HepG2 (cell line): ENCODE data around the gene MT1A. TPM values are rescaled to one million over a fixed set of nuclear protein-coding genes. Genes with fewer than 3 reads are reported as not detected.

Source experiments
- DNMT1 ChIP-seq: sonication (generic); formaldehyde crosslinking; IDR thresholded peaks from 2 replicates; pipeline ENCODE4 v1.5.1; 2020; ENCODE audit warnings: mild to moderate bottlenecking, missing genetic modification reagents
- HHEX ChIP-seq: IDR thresholded peaks from 2 replicates; pipeline ENCODE4 v1.6.1; 2016; ENCODE audit warnings: control low read depth
- HNRNPUL1 ChIP-seq: fragments of 200-400 bp; formaldehyde crosslinking; IDR thresholded peaks from 2 replicates; pipeline ENCODE4 v1.6.1; 2017; ENCODE audit warnings: low read depth, mild to moderate bottlenecking, low read length, moderate library complexity
- MBD4 ChIP-seq: IDR thresholded peaks from 2 replicates; pipeline ENCODE4 v1.6.1; 2012; ENCODE audit warnings: low read length, inconsistent platforms, borderline replicate concordance
- REL ChIP-seq: sonication (generic); formaldehyde crosslinking; conservative IDR thresholded peaks from 2 replicates; pipeline ENCODE4 v1.8.0; 2022; ENCODE audit warnings: mild to moderate bottlenecking, missing genetic modification reagents, moderate library complexity
- RXRB ChIP-seq: IDR thresholded peaks from 2 replicates; pipeline ENCODE4 v1.6.1; 2016; ENCODE audit warnings: borderline replicate concordance, missing genetic modification reagents, missing compliant biosample characterization
- SKI ChIP-seq: fragments of 450-650 bp; IDR thresholded peaks from one replicate; pipeline ENCODE4 v1.6.1; 2018; ENCODE audit warnings: mild to moderate bottlenecking; ENCODE audit not compliant: partially characterized antibody
- TIGD3 ChIP-seq: sonication (generic); formaldehyde crosslinking; IDR thresholded peaks from 2 replicates; pipeline ENCODE4 v1.5.1; 2020; ENCODE audit warnings: mild to moderate bottlenecking, missing genetic modification reagents, borderline replicate concordance
- YEATS4 ChIP-seq: sonication (generic); formaldehyde crosslinking; IDR thresholded peaks from 2 replicates; pipeline ENCODE4 v1.4.0; 2020; ENCODE audit warnings: missing genetic modification reagents, borderline replicate concordance
- ZMYM3 ChIP-seq: sonication (generic); formaldehyde crosslinking; IDR thresholded peaks from 2 replicates; pipeline ENCODE4 v1.5.1; 2020; ENCODE audit warnings: mild to moderate bottlenecking, missing genetic modification reagents
- ZNF253 ChIP-seq: sonication (generic); formaldehyde crosslinking; IDR thresholded peaks from 2 replicates; pipeline ENCODE4 v1.8.0; 2022; ENCODE audit warnings: mild to moderate bottlenecking, missing genetic modification reagents, borderline replicate concordance
- ZNF343 ChIP-seq: sonication (generic); formaldehyde crosslinking; IDR thresholded peaks from 2 replicates; pipeline ENCODE4 v1.4.0; 2020; ENCODE audit warnings: mild to moderate bottlenecking, missing genetic modification reagents
- ZNF546 ChIP-seq: sonication (generic); formaldehyde crosslinking; conservative IDR thresholded peaks from 2 replicates; pipeline ENCODE4 v1.8.1; 2023; ENCODE audit warnings: mild to moderate bottlenecking, missing genetic modification reagents
- ZNF616 ChIP-seq: sonication (generic); formaldehyde crosslinking; IDR thresholded peaks from 2 replicates; pipeline ENCODE4 v1.5.0; 2020; ENCODE audit warnings: low read depth, mild to moderate bottlenecking, missing genetic modification reagents
- ZNF83 ChIP-seq: sonication (generic); formaldehyde crosslinking; IDR thresholded peaks from 2 replicates; pipeline ENCODE4 v1.4.0; 2020; ENCODE audit warnings: missing genetic modification reagents, mild to moderate bottlenecking, borderline replicate concordance
- polyA plus RNA-seq, 8 experiments: library from polyadenylated mRNA; depleted of rRNA in 3 of 8; stranded (reverse) in 7 of 8; unstranded in 1 of 8; fragments of >200 nt; fragmentation: Illumina TruSeq in 4 of 8; extraction: Trizol in 4 of 8; gene quantifications; 2 replicates each; pipeline versions ENCODE4 v1.2.1 to v1.2.3, GENCODE V29; 2011 to 2016; ENCODE audit warnings: low read depth in 4 of 8, missing spikeins in 1 of 8, mixed read lengths in 1 of 8; ENCODE audit not compliant: insufficient read depth in 1 of 8
- total RNA-seq, 5 experiments: library from RNA; depleted of rRNA; stranded (reverse); fragments of >200 nt; fragmentation: Illumina TruSeq; extraction: Trizol; gene quantifications; 2 replicates each; pipeline ENCODE4 v1.2.3, GENCODE V29; 2016; ENCODE audit warnings: low read depth in 1 of 5
- TF ChIP-seq, protein P1 (sequence below): sonication (generic); formaldehyde crosslinking; IDR thresholded peaks from 2 replicates; pipeline ENCODE4 v1.5.0; 2020; ENCODE audit warnings: missing genetic modification reagents
- TF ChIP-seq, protein P2 (sequence below): sonication (generic); formaldehyde crosslinking; IDR thresholded peaks from 2 replicates; pipeline ENCODE4 v1.5.0; 2020; ENCODE audit warnings: mild to moderate bottlenecking, missing genetic modification reagents, borderline replicate concordance
- TF ChIP-seq, protein P3 (sequence below): sonication (generic); formaldehyde crosslinking; IDR thresholded peaks from 2 replicates; pipeline ENCODE4 v1.4.0; 2020; ENCODE audit warnings: missing genetic modification reagents, borderline replicate concordance

Gene MT1A
- total and polyA plus RNA-seq, 2 of the 13 experiments (the other 11 are each of a cell fraction or from before 2014, with no cell fraction given), result 8.3 to 10.4 TPM

GRCh38 chr16:56606476-56607108 lies 31.9 kb upstream of the MT1A start (continued):
- TF ChIP-seq, protein P1, sequence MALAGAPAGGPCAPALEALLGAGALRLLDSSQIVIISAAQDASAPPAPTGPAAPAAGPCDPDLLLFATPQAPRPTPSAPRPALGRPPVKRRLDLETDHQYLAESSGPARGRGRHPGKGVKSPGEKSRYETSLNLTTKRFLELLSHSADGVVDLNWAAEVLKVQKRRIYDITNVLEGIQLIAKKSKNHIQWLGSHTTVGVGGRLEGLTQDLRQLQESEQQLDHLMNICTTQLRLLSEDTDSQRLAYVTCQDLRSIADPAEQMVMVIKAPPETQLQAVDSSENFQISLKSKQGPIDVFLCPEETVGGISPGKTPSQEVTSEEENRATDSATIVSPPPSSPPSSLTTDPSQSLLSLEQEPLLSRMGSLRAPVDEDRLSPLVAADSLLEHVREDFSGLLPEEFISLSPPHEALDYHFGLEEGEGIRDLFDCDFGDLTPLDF (CRISPR knock-in tag), result no peak
- TF ChIP-seq ZNF546 (CRISPR knock-in tag) (no peak), REL (CRISPR knock-in tag) (no peak), MBD4 (no peak; the same call in 1 of the 2 replicates), DNMT1 (CRISPR knock-in tag) (no peak), HHEX (CRISPR knock-in tag) (peak; percentile 55), HNRNPUL1 (no peak), ZMYM3 (CRISPR knock-in tag) (no peak; the same call in 1 of the 2 replicates), YEATS4 (CRISPR knock-in tag) (no peak), ZNF616 (CRISPR knock-in tag) (peak; percentile 10; the same call in 1 of the 2 replicates), ZNF343 (CRISPR knock-in tag) (0 out of 2 replicates have a peak, but pooled peaks have one; percentile 2), RXRB (CRISPR knock-in tag) (peak; percentile 73), ZNF253 (no peak), SKI (peak; percentile 75), TIGD3 (no peak), ZNF83 (CRISPR knock-in tag) (no peak)
- TF ChIP-seq, protein P2, sequence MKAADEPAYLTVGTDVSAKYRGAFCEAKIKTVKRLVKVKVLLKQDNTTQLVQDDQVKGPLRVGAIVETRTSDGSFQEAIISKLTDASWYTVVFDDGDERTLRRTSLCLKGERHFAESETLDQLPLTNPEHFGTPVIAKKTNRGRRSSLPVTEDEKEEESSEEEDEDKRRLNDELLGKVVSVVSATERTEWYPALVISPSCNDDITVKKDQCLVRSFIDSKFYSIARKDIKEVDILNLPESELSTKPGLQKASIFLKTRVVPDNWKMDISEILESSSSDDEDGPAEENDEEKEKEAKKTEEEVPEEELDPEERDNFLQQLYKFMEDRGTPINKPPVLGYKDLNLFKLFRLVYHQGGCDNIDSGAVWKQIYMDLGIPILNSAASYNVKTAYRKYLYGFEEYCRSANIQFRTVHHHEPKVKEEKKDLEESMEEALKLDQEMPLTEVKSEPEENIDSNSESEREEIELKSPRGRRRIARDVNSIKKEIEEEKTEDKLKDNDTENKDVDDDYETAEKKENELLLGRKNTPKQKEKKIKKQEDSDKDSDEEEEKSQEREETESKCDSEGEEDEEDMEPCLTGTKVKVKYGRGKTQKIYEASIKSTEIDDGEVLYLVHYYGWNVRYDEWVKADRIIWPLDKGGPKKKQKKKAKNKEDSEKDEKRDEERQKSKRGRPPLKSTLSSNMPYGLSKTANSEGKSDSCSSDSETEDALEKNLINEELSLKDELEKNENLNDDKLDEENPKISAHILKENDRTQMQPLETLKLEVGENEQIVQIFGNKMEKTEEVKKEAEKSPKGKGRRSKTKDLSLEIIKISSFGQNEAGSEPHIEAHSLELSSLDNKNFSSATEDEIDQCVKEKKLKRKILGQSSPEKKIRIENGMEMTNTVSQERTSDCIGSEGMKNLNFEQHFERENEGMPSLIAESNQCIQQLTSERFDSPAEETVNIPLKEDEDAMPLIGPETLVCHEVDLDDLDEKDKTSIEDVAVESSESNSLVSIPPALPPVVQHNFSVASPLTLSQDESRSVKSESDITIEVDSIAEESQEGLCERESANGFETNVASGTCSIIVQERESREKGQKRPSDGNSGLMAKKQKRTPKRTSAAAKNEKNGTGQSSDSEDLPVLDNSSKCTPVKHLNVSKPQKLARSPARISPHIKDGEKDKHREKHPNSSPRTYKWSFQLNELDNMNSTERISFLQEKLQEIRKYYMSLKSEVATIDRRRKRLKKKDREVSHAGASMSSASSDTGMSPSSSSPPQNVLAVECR, result peak; percentile 61; the same call in 1 of the 2 replicates
- TF ChIP-seq, protein P3, sequence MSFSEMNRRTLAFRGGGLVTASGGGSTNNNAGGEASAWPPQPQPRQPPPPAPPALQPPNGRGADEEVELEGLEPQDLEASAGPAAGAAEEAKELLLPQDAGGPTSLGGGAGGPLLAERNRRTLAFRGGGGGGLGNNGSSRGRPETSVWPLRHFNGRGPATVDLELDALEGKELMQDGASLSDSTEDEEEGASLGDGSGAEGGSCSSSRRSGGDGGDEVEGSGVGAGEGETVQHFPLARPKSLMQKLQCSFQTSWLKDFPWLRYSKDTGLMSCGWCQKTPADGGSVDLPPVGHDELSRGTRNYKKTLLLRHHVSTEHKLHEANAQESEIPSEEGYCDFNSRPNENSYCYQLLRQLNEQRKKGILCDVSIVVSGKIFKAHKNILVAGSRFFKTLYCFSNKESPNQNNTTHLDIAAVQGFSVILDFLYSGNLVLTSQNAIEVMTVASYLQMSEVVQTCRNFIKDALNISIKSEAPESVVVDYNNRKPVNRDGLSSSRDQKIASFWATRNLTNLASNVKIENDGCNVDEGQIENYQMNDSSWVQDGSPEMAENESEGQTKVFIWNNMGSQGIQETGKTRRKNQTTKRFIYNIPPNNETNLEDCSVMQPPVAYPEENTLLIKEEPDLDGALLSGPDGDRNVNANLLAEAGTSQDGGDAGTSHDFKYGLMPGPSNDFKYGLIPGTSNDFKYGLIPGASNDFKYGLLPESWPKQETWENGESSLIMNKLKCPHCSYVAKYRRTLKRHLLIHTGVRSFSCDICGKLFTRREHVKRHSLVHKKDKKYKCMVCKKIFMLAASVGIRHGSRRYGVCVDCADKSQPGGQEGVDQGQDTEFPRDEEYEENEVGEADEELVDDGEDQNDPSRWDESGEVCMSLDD, result no peak
